ENCODE measurements around the gene ANXA2. TPM values are rescaled to one million over a fixed set of nuclear protein-coding genes. Genes with fewer than 3 reads are reported as not detected.

ANXA2 gene
- polyA plus RNA-seq, 2 donors: 1,972 to 2,098 TPM

DNA sequence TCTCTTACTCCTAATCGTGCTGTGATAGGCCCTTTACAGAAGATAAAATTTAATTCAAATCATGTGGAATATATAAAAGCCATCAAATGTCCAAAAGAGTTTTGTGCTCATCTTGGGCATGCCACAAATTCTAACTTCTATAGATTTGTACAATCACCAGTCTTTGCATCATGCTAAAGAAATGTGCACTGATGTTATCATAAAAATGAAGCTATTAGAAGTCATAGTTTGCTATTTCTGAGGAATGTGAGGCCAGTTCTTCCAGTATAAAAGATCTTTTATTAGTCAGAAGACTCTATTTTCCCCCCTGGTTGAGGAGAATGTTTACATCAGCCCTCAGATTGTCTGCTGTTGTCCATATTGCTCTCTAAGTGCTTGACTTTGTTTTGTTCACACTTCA, 2.1 kb upstream of the ANXA2 start:
- no peaks in the 10 kb centered on the region for H3K27me3 ChIP-seq (ENCODE audit: control insufficient read depth in 1 of 2, insufficient read depth in 2 of 2, low read length in 2 of 2)
- 58 to 73% methylated on average over 1 of the region's 1 CpG for WGBS, 2 donors
- H3K4me3 ChIP-seq (ENCODE audit: low read depth in 1 of 2, low read length in 2 of 2): no peak overlapping the region
- H3K36me3 ChIP-seq (ENCODE audit: control insufficient read depth in 2 of 2, insufficient read depth in 2 of 2, low read length in 1 of 2): peaks cover 0 to 2% of the 10 kb centered on the region in 2 donors
- H3K27ac ChIP-seq (ENCODE audit: low read depth in 2 of 2, low read length in 1 of 2): no peak overlapping the region
- peaks cover 0 to 3% of the 10 kb centered on the region in 2 donors for H3K4me1 ChIP-seq (ENCODE audit: control insufficient read depth in 2 of 2, insufficient read depth in 2 of 2, low read length in 1 of 2)
- H3K9me3 ChIP-seq (ENCODE audit: control insufficient read depth in 2 of 2, insufficient read depth in 1 of 2, low read depth in 1 of 2, low read length in 1 of 2): no peaks in the 10 kb centered on the region

DNA sequence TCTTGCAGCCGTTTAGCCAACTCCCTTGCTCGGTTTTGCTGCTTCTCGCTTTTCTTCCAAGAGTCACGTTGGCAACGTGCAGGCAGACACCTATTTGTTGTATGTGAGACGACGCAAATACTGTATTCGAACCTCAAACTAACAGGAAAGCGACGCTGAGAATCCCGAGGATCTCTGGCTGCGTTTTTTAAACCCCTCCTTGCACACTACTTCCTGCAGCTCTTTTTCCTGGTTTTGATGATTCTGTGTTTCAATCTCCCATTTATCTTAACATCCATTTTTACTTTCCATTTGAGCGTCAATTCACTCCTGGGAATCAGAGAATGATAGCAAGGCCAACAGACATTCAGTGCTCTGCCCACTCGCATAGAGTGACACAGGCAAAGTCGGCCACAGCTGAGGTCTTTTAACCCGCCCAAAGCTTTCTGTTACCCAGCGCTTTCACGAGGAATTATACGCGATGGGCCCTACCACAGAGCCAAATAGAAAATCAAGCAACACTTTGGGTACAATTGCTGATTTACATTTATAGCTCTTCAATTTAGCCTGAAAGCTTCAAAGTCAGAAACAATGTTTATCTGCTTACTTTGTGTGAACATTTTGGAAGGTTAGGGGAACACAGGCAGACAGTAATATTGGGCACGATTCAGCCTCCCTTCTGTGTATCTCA, 1.6 kb upstream of the ANXA2 start:
- H3K4me3 ChIP-seq (ENCODE audit: low read depth in 1 of 2, low read length in 2 of 2): no peak overlapping the region
- H3K27ac ChIP-seq (ENCODE audit: low read depth in 2 of 2, low read length in 1 of 2): peak overlapping the region; percentile 99
- 50 to 54% methylated on average over 21 of the region's 21 CpGs for WGBS, 2 donors
- H3K9me3 ChIP-seq (ENCODE audit: control insufficient read depth in 2 of 2, insufficient read depth in 1 of 2, low read depth in 1 of 2, low read length in 1 of 2): no peaks in the 10 kb centered on the region
- no peaks in the 10 kb centered on the region for H3K27me3 ChIP-seq (ENCODE audit: control insufficient read depth in 1 of 2, insufficient read depth in 2 of 2, low read length in 2 of 2)
- peaks cover 0 to 2% of the 10 kb centered on the region in 2 donors for H3K36me3 ChIP-seq (ENCODE audit: control insufficient read depth in 2 of 2, insufficient read depth in 2 of 2, low read length in 1 of 2)
- H3K4me1 ChIP-seq (ENCODE audit: control insufficient read depth in 2 of 2, insufficient read depth in 2 of 2, low read length in 1 of 2): peaks cover 0 to 3% of the 10 kb centered on the region in 2 donors

DNA sequence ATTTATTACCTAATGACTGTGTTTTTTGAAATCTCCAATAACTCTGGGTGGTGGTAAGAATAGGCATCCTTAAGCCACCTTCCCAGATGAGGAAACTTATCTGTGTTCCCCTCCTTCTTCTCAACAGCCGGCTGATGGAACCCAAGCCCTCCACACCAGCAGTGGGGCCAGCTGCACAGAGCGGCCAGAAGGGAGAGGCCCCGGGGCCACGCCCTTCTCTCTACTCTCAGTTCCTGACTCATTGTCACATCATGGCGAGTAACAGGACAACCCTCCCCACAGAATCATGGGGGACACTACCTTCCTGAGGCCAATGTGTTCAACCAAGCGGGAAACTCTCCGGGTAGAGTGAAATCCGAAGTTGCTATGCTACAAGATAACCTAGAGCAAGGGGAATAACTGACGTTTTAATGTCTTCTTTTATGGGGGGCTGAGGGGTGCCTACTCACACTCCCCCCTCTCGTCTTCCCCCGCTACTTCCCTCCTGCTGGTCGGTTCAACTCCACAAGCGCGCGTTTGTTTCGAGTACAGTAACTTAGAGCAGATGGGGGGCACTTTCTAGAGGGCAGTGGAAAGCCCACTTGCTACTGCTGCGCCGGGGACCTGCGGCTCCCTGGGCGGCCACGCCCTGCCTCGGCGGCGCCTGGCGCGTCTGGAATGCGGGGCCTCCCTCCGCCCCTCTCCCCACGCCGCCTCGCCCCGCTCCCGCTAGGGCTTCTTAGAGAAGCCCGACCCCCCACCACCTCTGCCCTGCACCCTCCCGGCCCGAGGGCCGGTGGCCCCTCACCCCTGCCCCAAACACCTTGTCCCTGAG, 621 bp downstream of the ANXA2 start:
- Histone ChIP-seq H3K4me3 (ENCODE audit: low read depth in 1 of 2, low read length in 2 of 2) (peak overlapping the region; percentile 73 to 97), H3K4me1 (ENCODE audit: control insufficient read depth in 2 of 2, insufficient read depth in 2 of 2, low read length in 1 of 2) (peaks cover 0 to 8% of the 10 kb centered on the region in 2 donors), H3K36me3 (ENCODE audit: control insufficient read depth in 2 of 2, insufficient read depth in 2 of 2, low read length in 1 of 2) (peaks cover 0 to 2% of the 10 kb centered on the region in 2 donors), H3K27ac (ENCODE audit: low read depth in 2 of 2, low read length in 1 of 2) (peak overlapping the region; percentile 90 to 99), H3K27me3 (ENCODE audit: control insufficient read depth in 1 of 2, insufficient read depth in 2 of 2, low read length in 2 of 2) (no peaks in the 10 kb centered on the region), H3K9me3 (ENCODE audit: control insufficient read depth in 2 of 2, insufficient read depth in 1 of 2, low read depth in 1 of 2, low read length in 1 of 2) (no peaks in the 10 kb centered on the region)
- WGBS, 2 donors: 2 to 5% methylated on average over 29 to 37 of the region's 37 CpGs

DNA sequence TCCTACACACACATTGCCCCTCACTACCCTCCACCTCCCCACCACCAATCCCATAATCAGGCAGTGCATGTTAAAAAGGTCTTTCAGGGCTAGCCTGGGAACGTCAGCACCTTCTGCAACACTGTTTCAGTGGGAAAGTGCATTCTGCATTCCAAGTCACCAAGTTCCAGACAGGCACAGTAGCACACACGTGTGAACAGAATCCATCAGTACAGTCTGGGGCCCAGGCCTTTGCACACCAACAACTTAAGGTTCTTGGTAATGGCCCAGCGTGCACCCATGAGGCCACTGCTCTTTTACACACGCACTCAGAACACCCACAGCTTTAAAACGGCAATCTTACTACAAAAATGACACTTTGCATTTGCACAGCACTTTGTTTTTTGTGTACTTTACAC, 1.2 kb downstream of the ANXA2 start:
- H3K36me3 ChIP-seq (ENCODE audit: control insufficient read depth in 2 of 2, insufficient read depth in 2 of 2, low read length in 1 of 2): peaks cover 0 to 2% of the 10 kb centered on the region in 2 donors
- H3K4me3 ChIP-seq (ENCODE audit: low read depth in 1 of 2, low read length in 2 of 2): peak overlapping the region; percentile 73 to 97
- H3K9me3 ChIP-seq (ENCODE audit: control insufficient read depth in 2 of 2, insufficient read depth in 1 of 2, low read depth in 1 of 2, low read length in 1 of 2): no peaks in the 10 kb centered on the region
- H3K4me1 ChIP-seq (ENCODE audit: control insufficient read depth in 2 of 2, insufficient read depth in 2 of 2, low read length in 1 of 2): peaks cover 0 to 8% of the 10 kb centered on the region in 2 donors
- WGBS, 2 donors: 19 to 29% methylated on average over 5 of the region's 5 CpGs
- H3K27me3 ChIP-seq (ENCODE audit: control insufficient read depth in 1 of 2, insufficient read depth in 2 of 2, low read length in 2 of 2): no peaks in the 10 kb centered on the region
- H3K27ac ChIP-seq (ENCODE audit: low read depth in 2 of 2, low read length in 1 of 2): peak overlapping the region; percentile 90 to 99

DNA sequence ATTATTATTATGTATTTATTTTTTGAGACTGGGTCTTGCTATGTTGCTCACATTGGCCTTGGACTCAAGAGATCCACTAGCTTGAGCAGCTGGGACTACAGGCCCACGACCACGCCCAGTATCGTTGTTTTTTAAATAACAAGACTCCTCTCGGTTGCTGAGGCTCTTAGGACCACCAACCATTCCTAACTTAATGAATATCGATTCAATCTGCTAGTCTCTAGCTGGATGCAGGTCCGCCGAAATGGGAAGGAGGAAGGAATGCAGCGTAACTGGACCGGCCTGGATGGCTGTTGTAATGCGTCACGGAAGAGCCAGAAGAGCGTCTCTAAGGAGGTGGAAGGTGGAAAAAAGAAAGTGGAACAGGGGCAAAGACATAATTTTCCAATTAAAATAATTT, 1.7 kb downstream of the ANXA2 start:
- no peaks in the 10 kb centered on the region for H3K9me3 ChIP-seq (ENCODE audit: control insufficient read depth in 2 of 2, insufficient read depth in 1 of 2, low read depth in 1 of 2, low read length in 1 of 2)
- WGBS, 2 donors: 41 to 48% methylated on average over 12 of the region's 12 CpGs
- no peaks in the 10 kb centered on the region for H3K27me3 ChIP-seq (ENCODE audit: control insufficient read depth in 1 of 2, insufficient read depth in 2 of 2, low read length in 2 of 2)
- H3K36me3 ChIP-seq (ENCODE audit: control insufficient read depth in 2 of 2, insufficient read depth in 2 of 2, low read length in 1 of 2): peaks cover 0 to 2% of the 10 kb centered on the region in 2 donors
- H3K4me1 ChIP-seq (ENCODE audit: control insufficient read depth in 2 of 2, insufficient read depth in 2 of 2, low read length in 1 of 2): peaks cover 0 to 8% of the 10 kb centered on the region in 2 donors
- H3K27ac ChIP-seq (ENCODE audit: low read depth in 2 of 2, low read length in 1 of 2): peak overlapping the region; percentile 90 to 99
- H3K4me3 ChIP-seq (ENCODE audit: low read depth in 1 of 2, low read length in 2 of 2): peak overlapping the region; percentile 73 to 97

DNA sequence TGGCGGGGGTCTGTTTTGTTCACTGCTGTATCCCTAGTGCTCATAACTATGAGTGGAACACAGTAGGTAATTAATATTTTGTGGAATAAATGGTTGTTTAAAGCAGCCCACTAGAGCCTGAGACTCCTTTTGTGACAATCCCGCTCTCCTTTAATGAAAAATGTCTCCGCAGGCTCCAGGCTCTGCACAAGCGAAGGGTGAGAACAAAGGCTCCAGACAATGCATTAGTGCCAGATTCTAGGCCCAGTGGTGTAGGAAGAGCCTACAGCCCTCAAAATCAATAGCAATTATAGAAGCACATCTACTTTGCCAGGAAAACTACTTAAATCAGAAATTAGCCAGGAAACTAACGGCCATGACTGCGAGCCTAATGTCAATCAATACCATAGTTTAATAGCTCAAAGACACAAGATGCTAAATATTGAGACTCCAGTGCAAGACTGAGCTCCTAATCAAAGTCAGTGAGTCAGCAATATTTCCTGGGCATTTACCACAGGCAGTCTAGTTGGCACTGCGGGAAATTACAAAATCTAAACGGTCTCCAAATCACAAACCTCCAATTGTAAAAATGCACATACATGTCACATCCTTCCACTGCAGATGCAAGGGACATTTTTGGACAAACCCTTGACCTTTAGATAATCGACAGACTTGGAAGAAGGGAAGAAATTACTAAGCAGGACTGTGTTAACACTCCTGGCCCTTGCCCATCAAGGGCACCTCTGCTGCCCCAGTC, 2.3 kb downstream of the ANXA2 start:
- Histone ChIP-seq H3K27me3 (ENCODE audit: control insufficient read depth in 1 of 2, insufficient read depth in 2 of 2, low read length in 2 of 2) (no peaks in the 10 kb centered on the region), H3K4me1 (ENCODE audit: control insufficient read depth in 2 of 2, insufficient read depth in 2 of 2, low read length in 1 of 2) (peaks cover 0 to 8% of the 10 kb centered on the region in 2 donors), H3K27ac (ENCODE audit: low read depth in 2 of 2, low read length in 1 of 2) (peak overlapping the region; percentile 90 to 99), H3K36me3 (ENCODE audit: control insufficient read depth in 2 of 2, insufficient read depth in 2 of 2, low read length in 1 of 2) (peaks cover 0 to 2% of the 10 kb centered on the region in 2 donors), H3K4me3 (ENCODE audit: low read depth in 1 of 2, low read length in 2 of 2) (peak overlapping the region; percentile 21 to 73), H3K9me3 (ENCODE audit: control insufficient read depth in 2 of 2, insufficient read depth in 1 of 2, low read depth in 1 of 2, low read length in 1 of 2) (no peaks in the 10 kb centered on the region)
- 59 to 66% methylated on average over 9 of the region's 9 CpGs for WGBS, 2 donors

DNA sequence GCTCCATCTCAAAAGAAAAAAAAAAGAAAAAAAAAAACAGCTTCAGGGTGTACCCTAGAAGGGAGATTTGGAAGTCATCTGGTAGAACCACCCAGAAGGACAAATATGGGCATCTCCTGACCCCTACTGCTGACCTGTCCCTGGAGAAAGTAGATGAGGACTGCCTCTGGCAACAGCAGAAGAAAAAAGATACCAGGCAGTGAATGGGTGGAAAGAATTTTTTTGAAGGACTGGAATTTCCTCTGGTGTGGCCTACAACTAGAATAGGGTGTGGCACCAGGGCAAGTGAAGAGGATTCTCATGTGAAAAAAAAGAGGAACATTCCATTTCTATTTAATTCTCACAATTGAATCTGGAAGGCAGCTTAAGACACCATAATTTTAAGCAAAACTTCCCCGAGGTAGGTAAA, 3.1 kb downstream of the ANXA2 start:
- no peaks in the 10 kb centered on the region for H3K9me3 ChIP-seq (ENCODE audit: control insufficient read depth in 2 of 2, insufficient read depth in 1 of 2, low read depth in 1 of 2, low read length in 1 of 2)
- H3K4me1 ChIP-seq (ENCODE audit: control insufficient read depth in 2 of 2, insufficient read depth in 2 of 2, low read length in 1 of 2): peaks cover 0 to 9% of the 10 kb centered on the region in 2 donors
- H3K36me3 ChIP-seq (ENCODE audit: control insufficient read depth in 2 of 2, insufficient read depth in 2 of 2, low read length in 1 of 2): peaks cover 0 to 5% of the 10 kb centered on the region in 2 donors
- H3K4me3 ChIP-seq (ENCODE audit: low read depth in 1 of 2, low read length in 2 of 2): peak overlapping the region; percentile 2 to 73
- H3K27me3 ChIP-seq (ENCODE audit: control insufficient read depth in 1 of 2, insufficient read depth in 2 of 2, low read length in 2 of 2): no peaks in the 10 kb centered on the region
- peak overlapping the region; percentile 99 for H3K27ac ChIP-seq (ENCODE audit: low read depth in 2 of 2, low read length in 1 of 2)
- 34 to 40% methylated on average over 1 of the region's 1 CpG for WGBS, 2 donors

DNA sequence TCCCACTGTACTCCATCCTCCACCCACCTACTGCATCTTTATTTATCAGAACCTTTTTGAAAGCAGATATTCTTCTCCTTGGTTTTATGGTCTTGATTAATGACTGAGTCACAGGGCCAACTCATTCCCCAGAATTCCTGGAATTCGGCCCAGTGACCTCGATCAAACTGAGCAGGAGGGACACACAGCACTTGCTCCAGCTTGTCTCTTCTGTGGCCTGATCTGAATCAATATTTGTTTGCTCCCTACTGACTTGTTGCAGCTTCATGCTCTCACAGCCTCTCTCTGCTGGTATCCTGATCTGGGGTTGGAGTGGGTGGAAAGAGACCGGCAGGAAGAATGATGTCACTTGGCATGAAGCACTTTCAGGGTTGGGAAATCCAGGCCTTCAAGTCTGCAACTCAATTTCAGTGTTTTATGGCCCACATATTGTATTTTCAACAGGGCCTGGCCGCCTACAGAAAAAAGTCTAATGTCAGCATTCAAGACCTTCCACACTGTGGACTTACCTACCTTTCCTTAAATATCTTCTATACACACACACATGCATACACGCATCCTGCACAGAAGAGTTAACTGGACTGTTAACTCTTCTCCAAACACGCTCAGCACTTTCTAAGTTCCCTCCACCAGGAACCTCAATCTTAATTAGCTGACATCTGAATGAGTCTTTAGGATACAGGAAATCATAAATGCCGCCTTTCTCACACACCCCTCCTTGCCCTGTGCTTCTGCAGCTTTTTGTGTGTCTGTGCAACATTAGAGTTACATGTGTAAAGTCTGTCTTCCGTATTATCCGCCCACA, 4.6 kb downstream of the ANXA2 start:
- no peaks in the 10 kb centered on the region for H3K27me3 ChIP-seq (ENCODE audit: control insufficient read depth in 1 of 2, insufficient read depth in 2 of 2, low read length in 2 of 2)
- H3K4me1 ChIP-seq (ENCODE audit: control insufficient read depth in 2 of 2, insufficient read depth in 2 of 2, low read length in 1 of 2): peaks cover 0 to 14% of the 10 kb centered on the region in 2 donors
- no peaks in the 10 kb centered on the region for H3K9me3 ChIP-seq (ENCODE audit: control insufficient read depth in 2 of 2, insufficient read depth in 1 of 2, low read depth in 1 of 2, low read length in 1 of 2)
- peak overlapping the region; percentile 99 for H3K27ac ChIP-seq (ENCODE audit: low read depth in 2 of 2, low read length in 1 of 2)
- WGBS, 2 donors: 19 to 27% methylated on average over 9 of the region's 9 CpGs
- peak overlapping the region in 1 of 2 donors; percentile 73 for H3K4me3 ChIP-seq (ENCODE audit: low read depth in 1 of 2, low read length in 2 of 2)
- H3K36me3 ChIP-seq (ENCODE audit: control insufficient read depth in 2 of 2, insufficient read depth in 2 of 2, low read length in 1 of 2): peaks cover 0 to 5% of the 10 kb centered on the region in 2 donors

DNA sequence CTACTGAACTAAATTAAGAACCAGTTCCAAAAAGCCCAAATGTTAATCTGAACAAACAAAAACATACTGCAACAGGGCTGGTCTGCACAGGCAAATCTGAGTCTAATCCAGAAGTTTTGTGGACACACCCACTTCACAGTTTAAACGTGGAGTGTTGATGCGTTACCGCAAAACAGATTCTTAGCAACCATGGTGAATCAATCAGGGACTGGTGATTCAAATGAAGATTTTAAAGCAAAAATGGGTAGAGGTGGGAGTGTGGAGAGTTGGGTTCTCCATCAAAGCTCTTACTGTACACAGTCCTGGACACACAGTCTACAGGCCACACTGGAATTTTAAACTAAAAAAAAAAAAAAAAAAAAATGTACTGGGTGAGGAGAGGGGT, 5.2 kb downstream of the ANXA2 start:
- peak overlapping the region in 1 of 2 donors; percentile 73 for H3K4me3 ChIP-seq (ENCODE audit: low read depth in 1 of 2, low read length in 2 of 2)
- no peaks in the 10 kb centered on the region for H3K9me3 ChIP-seq (ENCODE audit: control insufficient read depth in 2 of 2, insufficient read depth in 1 of 2, low read depth in 1 of 2, low read length in 1 of 2)
- WGBS, 2 donors: 4 to 26% methylated on average over 3 of the region's 3 CpGs
- H3K27me3 ChIP-seq (ENCODE audit: control insufficient read depth in 1 of 2, insufficient read depth in 2 of 2, low read length in 2 of 2): no peaks in the 10 kb centered on the region
- H3K36me3 ChIP-seq (ENCODE audit: control insufficient read depth in 2 of 2, insufficient read depth in 2 of 2, low read length in 1 of 2): peaks cover 0 to 5% of the 10 kb centered on the region in 2 donors
- peaks cover 0 to 14% of the 10 kb centered on the region in 2 donors for H3K4me1 ChIP-seq (ENCODE audit: control insufficient read depth in 2 of 2, insufficient read depth in 2 of 2, low read length in 1 of 2)
- peak overlapping the region; percentile 99 for H3K27ac ChIP-seq (ENCODE audit: low read depth in 2 of 2, low read length in 1 of 2)
